GM19463 (cell line): ENCODE results near the gene SUSD5.

Source experiments
- ATAC-seq: cut with Tn5 transposase; IDR thresholded peaks from one replicate; pipeline ENCODE4 v1.9.1; 2021; ENCODE audit warnings: mild to moderate bottlenecking, moderate library complexity; ENCODE audit not compliant: unreplicated experiment

The SUSD5 gene

GRCh38 chr3:33153782-33154181, 64.8 kb downstream of the SUSD5 start:
- no peak for ATAC-seq

- ATAC-seq, result no peak
These were observed 65.9 kb downstream of the SUSD5 start for GRCh38 chr3:33152363-33153360.

- ATAC-seq, result no peak
These were observed 69.3 kb downstream of the SUSD5 start for GRCh38 chr3:33149342-33149741.

- no peak for ATAC-seq
These were observed 71.7 kb downstream of the SUSD5 start for GRCh38 chr3:33146791-33147445.

GRCh38 chr3:33145901-33146580, 72.6 kb downstream of the SUSD5 start:
- no peak for ATAC-seq

- no peak for ATAC-seq
These were observed 73.2 kb downstream of the SUSD5 start for GRCh38 chr3:33145221-33145900.

GRCh38 chr3:33144433-33144832, 74.2 kb downstream of the SUSD5 start:
- no peak for ATAC-seq

- ATAC-seq, result no peak
These were observed 77.6 kb downstream of the SUSD5 start for GRCh38 chr3:33141006-33141405.

GRCh38 chr3:33139996-33140395, 78.6 kb downstream of the SUSD5 start:
- ATAC-seq, result no peak

- ATAC-seq, result peak; percentile 59
These were observed 79.5 kb downstream of the SUSD5 start for GRCh38 chr3:33139006-33139623.

GRCh38 chr3:33137691-33138090, 80.9 kb downstream of the SUSD5 start:
- no peak for ATAC-seq

- ATAC-seq, result no peak
These were observed 84.5 kb downstream of the SUSD5 start for GRCh38 chr3:33134026-33134625.

GRCh38 chr3:33132019-33132360, 86.6 kb downstream of the SUSD5 start:
- no peak for ATAC-seq

- ATAC-seq, result peak; percentile 92
These were observed 87.1 kb downstream of the SUSD5 start for GRCh38 chr3:33131331-33132018.

GRCh38 chr3:33130144-33130543, 88.5 kb downstream of the SUSD5 start:
- ATAC-seq, result no peak

GRCh38 chr3:33128706-33129105, 89.9 kb downstream of the SUSD5 start:
- no peak for ATAC-seq

- no peak for ATAC-seq
These were observed 92.8 kb downstream of the SUSD5 start for GRCh38 chr3:33125840-33126239.

GRCh38 chr3:33124638-33125037, 94.0 kb downstream of the SUSD5 start:
- ATAC-seq, result no peak

GRCh38 chr3:33122991-33123390, 95.6 kb downstream of the SUSD5 start:
- ATAC-seq, result no peak

- ATAC-seq, result no peak
These were observed 98.7 kb downstream of the SUSD5 start for GRCh38 chr3:33119891-33120290.
